Heart left ventricle (tissue), 16 donors: Measurements from ENCODE around the gene ZNF503. TPM values are rescaled to one million over a fixed set of nuclear protein-coding genes. Genes with fewer than 3 reads are reported as not detected.
A peak's percentile ranks its signal among the peaks of the same experiment; 100 is the strongest.

Experiments used
- ATAC-seq, 4 donors: fragments of 200-7000 bp; cut with Tn5 transposase; one replicate each; pipeline ENCODE4 v1.9.1; 2020 to 2022; ENCODE audit warnings: moderate library complexity in 4 of 4, mild to moderate bottlenecking in 3 of 4, moderate number of reproducible peaks in 1 of 4
- DNase-seq, 5 donors: peaks; one replicate each; pipeline ENCODE4 v3.0.0-alpha.2; 2020
- H3K27ac ChIP-seq, 12 donors: fragments of 200-600 bp; sonication (generic) in 4 of 12; one replicate each; pipeline versions ENCODE4 v1.5.0 to v1.8.0; 2016 to 2022; ENCODE audit warnings: mild to moderate bottlenecking in 2 of 12
- H3K27me3 ChIP-seq, 9 donors: fragments of 200-600 bp; sonication (generic) in 2 of 9; one replicate each; pipeline versions ENCODE4 v1.5.1 to v1.8.0; 2016 to 2022; ENCODE audit warnings: mild to moderate bottlenecking in 3 of 9
- H3K36me3 ChIP-seq, 9 donors: fragments of 200-600 bp; sonication (generic) in 2 of 9; one replicate each; pipeline versions ENCODE4 v1.5.0 to v1.8.0; 2018 to 2022; ENCODE audit warnings: mild to moderate bottlenecking in 2 of 9
- H3K4me1 ChIP-seq, 12 donors: fragments of 200-600 bp; sonication (generic) in 4 of 12; one replicate each; pipeline versions ENCODE4 v1.5.0 to v1.8.0; 2016 to 2022; ENCODE audit warnings: mild to moderate bottlenecking in 3 of 12
- H3K4me3 ChIP-seq, 12 donors: fragments of 200-600 bp; sonication (generic) in 4 of 12; one replicate each; pipeline versions ENCODE4 v1.5.0 to v1.8.0; 2017 to 2022; ENCODE audit warnings: mild to moderate bottlenecking in 9 of 12, moderate library complexity in 4 of 12
- H3K9me3 ChIP-seq, 12 donors: fragments of 200-600 bp; sonication (generic) in 4 of 12; one replicate each; pipeline versions ENCODE4 v1.5.0 to v1.8.0; 2016 to 2022; ENCODE audit warnings: mild to moderate bottlenecking in 1 of 12
- POLR2A ChIP-seq, 2 donors: fragments of 450-650 bp; IDR thresholded peaks; one replicate each; pipeline ENCODE4 v1.6.1; 2017; ENCODE audit warnings: antibody characterized with exemption in 2 of 2, mild to moderate bottlenecking in 2 of 2, moderate library complexity in 2 of 2
- WGBS, 4 donors: extraction: QIAGEN DNeasy Blood & Tissue Kit in 2 of 4; methylation state at CpG; one replicate each; pipeline versions ENCODE4 v1.1.5 to v1.1.7; 2013 to 2018; 5-methylcytosine and 5-hydroxymethylcytosine counted together
- intact Hi-C, 10 donors: fragments of 100-400 bp; cut with DNase I; formaldehyde crosslinking; loops; one replicate each; pipeline versions ENCODE4 v1.11.1 to v1.14.2; 2022
- long read RNA-seq, 3 donors: library from polyadenylated mRNA; unstranded; transcript quantifications; one replicate each; pipeline ENCODE4 v2.0.0, GENCODE V29; 2020 to 2021
- polyA plus RNA-seq, 2 donors: library from polyadenylated mRNA; stranded (reverse); fragments of 200-250 nt; gene quantifications; one replicate each; pipeline ENCODE4 v1.2.3, GENCODE V29; 2013
- total RNA-seq, 9 donors: library from RNA; depleted of rRNA in 2 of 9; stranded (reverse); fragments of >200 nt in 2 of 9; fragmentation: NEBNext Ultra II Directional in 3 of 9; extraction: Animal tissue kit (Norgen Biotek cat#: 25700) in 3 of 9; gene quantifications; one replicate each; pipeline versions ENCODE4 v1.1.0 to v1.2.4, GENCODE V29; 2016 to 2023
- TF ChIP-seq, protein P1 (sequence below), 12 donors: fragments of 200-600 bp; sonication (generic) in 4 of 12; IDR thresholded peaks; one replicate each; pipeline versions ENCODE4 v1.5.0 to v1.8.0; 2018 to 2022; ENCODE audit warnings: antibody characterized with exemption in 12 of 12, mild to moderate bottlenecking in 5 of 12
- donor health status: ischemic (EF 13 %, LVEDD 7.1; RV severe dilation, severe dysfunction).
- donor health status: healthy with polysubstance abuse.
- donor health status: DM: no; HTN: yes; CAD: no.
- donor health status: DM: no; HTN: no; CAD: no.
- donor health status: ischemic (EF 25% LVEDD 6.9; RV normal size, moderate dysfunction).
- donor health status: ischemic (EF 25% LVEDD 5.7; RV mildly dilated, moderate dysfunction).
- donor health status: healthy.
- donor health status: DM: yes; HTN: yes; CAD: no.
- donor health status: ischemic (EF 35%, LVEDD 5.7; RV mildly dilated, moderate dysfunction).
- donor health status: nonischemic (EF 11% LVEDD 7.7; RV severe dilation, severe dysfunction).
- donor health status: DM: yes; HTN: yes; CAD: no.
- donor health status: PGD.
- donor health status: ischemic (EF 29% LVEDD 5.4; RV normal size, mild dysfunction).
- donor health status: nonischemic (EF 23%, LVEDD 6.1; RV moderate dilation, normal function).

ZNF503 gene, protein sequence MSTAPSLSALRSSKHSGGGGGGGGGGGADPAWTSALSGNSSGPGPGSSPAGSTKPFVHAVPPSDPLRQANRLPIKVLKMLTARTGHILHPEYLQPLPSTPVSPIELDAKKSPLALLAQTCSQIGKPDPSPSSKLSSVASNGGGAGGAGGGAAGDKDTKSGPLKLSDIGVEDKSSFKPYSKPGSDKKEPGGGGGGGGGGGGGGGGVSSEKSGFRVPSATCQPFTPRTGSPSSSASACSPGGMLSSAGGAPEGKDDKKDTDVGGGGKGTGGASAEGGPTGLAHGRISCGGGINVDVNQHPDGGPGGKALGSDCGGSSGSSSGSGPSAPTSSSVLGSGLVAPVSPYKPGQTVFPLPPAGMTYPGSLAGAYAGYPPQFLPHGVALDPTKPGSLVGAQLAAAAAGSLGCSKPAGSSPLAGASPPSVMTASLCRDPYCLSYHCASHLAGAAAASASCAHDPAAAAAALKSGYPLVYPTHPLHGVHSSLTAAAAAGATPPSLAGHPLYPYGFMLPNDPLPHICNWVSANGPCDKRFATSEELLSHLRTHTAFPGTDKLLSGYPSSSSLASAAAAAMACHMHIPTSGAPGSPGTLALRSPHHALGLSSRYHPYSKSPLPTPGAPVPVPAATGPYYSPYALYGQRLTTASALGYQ
- 1 to 10 TPM; 3.4 to 8.6 (median 7.4) TPM for total RNA-seq
- 1 to 10 TPM; 4.4 to 6.3 TPM for polyA plus RNA-seq
- long read RNA-seq, donor 1, partial matches to known transcripts, result 10 of 10 reads
- long read RNA-seq, donor 1, other reads (novel, unspliced or antisense), result 0 of 10 reads
- long read RNA-seq, donor 2, result 0 reads
- long read RNA-seq, donor 3, partial matches to known transcripts, result 0 of 7 reads
- long read RNA-seq, donor 3, other reads (novel, unspliced or antisense), result 5 of 7 reads

DNA sequence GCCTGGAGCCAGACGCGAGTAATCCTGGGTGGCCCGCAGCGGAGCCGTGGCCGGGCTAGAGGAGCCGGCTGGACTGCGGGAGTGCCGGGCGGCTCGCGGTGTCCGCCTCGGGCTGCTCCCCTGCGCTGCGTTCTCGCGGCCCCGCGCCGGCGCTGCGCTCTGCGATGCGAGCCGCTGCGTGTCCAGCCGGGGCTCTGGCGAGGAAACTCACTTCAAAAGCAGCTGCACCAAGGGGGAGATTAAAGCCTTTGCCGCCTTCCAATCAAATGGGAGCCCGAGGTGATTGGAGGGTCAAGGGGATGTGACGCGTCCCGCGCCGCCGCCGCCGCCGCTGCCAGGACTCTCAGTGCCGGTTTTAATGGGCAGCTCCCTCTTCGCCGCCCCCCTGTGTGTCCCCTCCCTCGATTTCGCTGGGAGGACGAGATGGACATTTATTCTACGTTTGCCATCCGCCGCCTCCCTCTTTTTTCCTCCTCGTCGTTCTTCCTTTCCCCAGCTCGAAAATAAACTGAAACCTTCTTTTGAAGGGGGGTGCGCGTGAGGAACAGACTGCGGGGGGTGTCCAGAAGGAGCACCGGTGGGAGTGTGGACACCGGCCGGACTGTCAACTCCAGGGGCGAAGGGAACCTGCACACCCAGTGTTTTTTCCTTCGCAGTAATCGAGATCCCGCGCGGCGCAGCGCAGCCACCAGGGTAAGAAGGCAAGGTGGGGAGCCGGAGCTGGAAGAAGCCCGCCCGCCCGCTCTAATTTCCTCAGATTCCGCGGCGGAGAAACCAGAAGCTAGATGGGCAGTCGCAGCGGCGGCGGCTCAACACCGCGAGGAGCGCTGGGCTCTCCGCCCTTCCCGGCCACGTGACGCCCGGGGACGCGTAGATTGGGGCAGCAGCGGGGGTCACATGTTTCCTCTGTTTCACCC, at the start of gene ZNF503:
ZNF503 (minus strand) TSS at position 196 of the 917 bp plus-strand sequence. CDS start 345 bp downstream, outside the sequence.
- DNase-seq (peak; percentile 97 to 99 (median 98)), ATAC-seq (peak; percentile 83 to 92 (median 88))
- no peaks in the 10 kb centered on the region for H3K9me3 ChIP-seq
- peaks cover 0 to 19% (median 9%) of the 10 kb centered on the region in 9 donors for H3K36me3 ChIP-seq
- H3K27me3 ChIP-seq, result peaks cover 0 to 38% (median 0%) of the 10 kb centered on the region in 9 donors
- intact Hi-C loops, result loop anchor here (2.0 to 10.0 kb wide), 33 partner anchors 29 to 1603 kb away; partner anchors contain the start of gene LRMDA (in 1 of the 10)
- H3K4me3 ChIP-seq, result peak within 1 kb of the TSS; percentile 74 to 98 (median 92)
- H3K4me1 ChIP-seq, result peaks cover 0 to 53% (median 20%) of the 10 kb centered on the region in 12 donors
- TF ChIP-seq, protein P1, sequence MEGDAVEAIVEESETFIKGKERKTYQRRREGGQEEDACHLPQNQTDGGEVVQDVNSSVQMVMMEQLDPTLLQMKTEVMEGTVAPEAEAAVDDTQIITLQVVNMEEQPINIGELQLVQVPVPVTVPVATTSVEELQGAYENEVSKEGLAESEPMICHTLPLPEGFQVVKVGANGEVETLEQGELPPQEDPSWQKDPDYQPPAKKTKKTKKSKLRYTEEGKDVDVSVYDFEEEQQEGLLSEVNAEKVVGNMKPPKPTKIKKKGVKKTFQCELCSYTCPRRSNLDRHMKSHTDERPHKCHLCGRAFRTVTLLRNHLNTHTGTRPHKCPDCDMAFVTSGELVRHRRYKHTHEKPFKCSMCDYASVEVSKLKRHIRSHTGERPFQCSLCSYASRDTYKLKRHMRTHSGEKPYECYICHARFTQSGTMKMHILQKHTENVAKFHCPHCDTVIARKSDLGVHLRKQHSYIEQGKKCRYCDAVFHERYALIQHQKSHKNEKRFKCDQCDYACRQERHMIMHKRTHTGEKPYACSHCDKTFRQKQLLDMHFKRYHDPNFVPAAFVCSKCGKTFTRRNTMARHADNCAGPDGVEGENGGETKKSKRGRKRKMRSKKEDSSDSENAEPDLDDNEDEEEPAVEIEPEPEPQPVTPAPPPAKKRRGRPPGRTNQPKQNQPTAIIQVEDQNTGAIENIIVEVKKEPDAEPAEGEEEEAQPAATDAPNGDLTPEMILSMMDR (IDR thresholded peaks at IDR 0.05), result peak in 7 of 12 donors; percentile 10 to 40 (median 32)
- peak; percentile 63 to 99 for TF ChIP-seq POLR2A (IDR thresholded peaks at IDR 0.05)
- peak within 1 kb of the TSS; percentile 81 to 100 (median 97) for H3K27ac ChIP-seq
- WGBS, 4 donors, result 0 to 1% (median 1%) methylated on average over 61 to 88 of the region's 88 CpGs

DNA sequence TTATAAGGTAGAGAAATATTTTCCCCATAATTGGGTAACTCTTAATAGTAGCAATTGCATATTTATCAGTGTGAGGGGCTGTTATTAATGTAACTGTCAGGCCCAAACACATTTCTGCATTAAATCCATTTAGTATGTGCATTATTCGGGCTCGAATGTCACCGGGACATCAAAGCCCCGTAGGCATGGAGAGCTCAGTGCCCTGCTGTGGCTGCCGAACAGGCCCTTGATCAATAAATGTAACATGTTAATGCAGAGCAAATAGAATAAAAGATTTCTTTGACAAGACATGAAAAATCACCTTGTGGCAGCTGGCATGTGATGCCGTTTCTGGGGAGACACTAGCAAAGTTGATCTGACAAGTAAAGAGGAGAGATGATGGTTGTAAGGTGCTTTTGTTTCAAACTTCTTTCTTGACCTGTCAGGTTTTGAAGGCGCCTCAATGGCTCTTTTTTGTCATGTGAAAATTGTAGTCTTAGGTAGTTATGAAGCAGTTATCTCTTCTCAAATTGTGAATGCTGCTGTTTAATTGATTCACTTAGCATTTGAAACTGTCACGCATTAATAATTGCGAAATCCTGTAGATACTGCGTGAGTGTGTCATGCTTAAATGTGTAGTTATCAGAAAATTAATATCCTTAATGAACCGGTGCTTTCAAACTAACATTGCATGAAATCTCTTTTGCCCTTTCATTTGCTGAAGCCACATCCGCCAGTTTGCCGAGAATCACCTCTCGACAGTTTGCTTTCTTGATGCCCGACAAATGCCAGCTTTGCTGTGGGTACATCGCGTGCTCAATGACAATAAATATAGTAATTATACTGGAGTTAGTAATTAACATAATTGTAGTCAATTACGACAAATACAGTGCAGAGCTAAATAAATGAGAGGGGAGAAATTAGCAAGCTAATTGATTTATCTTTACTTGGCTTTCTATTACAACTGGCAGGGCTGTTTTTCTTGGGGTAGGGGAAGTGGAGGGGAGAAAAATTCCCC, 49.4 kb upstream of the ZNF503 start:
- TF ChIP-seq, protein P1 (IDR thresholded peaks at IDR 0.05), result no peak
- TF ChIP-seq POLR2A (IDR thresholded peaks at IDR 0.05), result no peak
- intact Hi-C loops, result no loop called here
- no peaks in the 10 kb centered on the region for H3K27me3 ChIP-seq
- peak overlapping the region in 2 of 12 donors; percentile 41 to 45 for H3K27ac ChIP-seq
- H3K36me3 ChIP-seq, result no peaks in the 10 kb centered on the region
- WGBS, 4 donors, result 86 to 88% (median 87%) methylated on average over 18 of the region's 18 CpGs
- ATAC-seq, result no peak
- H3K4me3 ChIP-seq, result no peak overlapping the region
- no peak for DNase-seq
- H3K9me3 ChIP-seq, result peaks cover 0 to 8% (median 0%) of the 10 kb centered on the region in 12 donors
- H3K4me1 ChIP-seq, result peaks cover 0 to 29% (median 20%) of the 10 kb centered on the region in 12 donors

DNA sequence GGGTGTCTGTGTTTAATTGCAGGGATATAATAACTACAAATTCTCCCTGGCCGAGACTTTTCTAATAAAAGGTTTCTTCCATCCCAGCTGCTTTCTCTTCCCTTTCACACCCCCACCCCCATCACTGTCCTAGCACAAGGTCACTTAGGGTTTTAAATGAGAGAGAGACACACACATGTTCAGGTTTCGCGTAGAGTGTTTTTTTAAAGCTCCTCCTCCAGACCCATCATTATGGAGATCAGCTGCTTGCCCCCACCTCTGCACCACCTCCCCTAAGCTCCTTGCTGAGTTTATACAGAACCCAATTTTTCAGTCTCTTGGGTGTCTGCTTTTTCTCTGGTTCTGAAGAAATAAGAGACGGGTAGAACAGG, 48.5 kb upstream of the ZNF503 start:
- TF ChIP-seq POLR2A (IDR thresholded peaks at IDR 0.05), result no peak
- TF ChIP-seq, protein P1 (IDR thresholded peaks at IDR 0.05), result no peak
- peaks cover 0 to 29% (median 20%) of the 10 kb centered on the region in 12 donors for H3K4me1 ChIP-seq
- peaks cover 0 to 16% (median 2%) of the 10 kb centered on the region in 12 donors for H3K9me3 ChIP-seq
- DNase-seq (no peak), ATAC-seq (peak in 1 of 4 donors; percentile 28)
- peak overlapping the region in 8 of 12 donors; percentile 3 to 45 (median 34) for H3K27ac ChIP-seq
- WGBS, 4 donors, result 39 to 51% (median 40%) methylated on average over 4 of the region's 4 CpGs
- no peaks in the 10 kb centered on the region for H3K27me3 ChIP-seq
- H3K4me3 ChIP-seq, result no peak overlapping the region
- no peaks in the 10 kb centered on the region for H3K36me3 ChIP-seq
- intact Hi-C loops, result no loop called here
